RPMI8226 (cell line): ENCODE measurements around the gene RANBP10.

Experiments used
- DNase-seq: peaks from one replicate; pipeline ENCODE4 v3.0.0-alpha.2; 2015

Gene RANBP10

DNA sequence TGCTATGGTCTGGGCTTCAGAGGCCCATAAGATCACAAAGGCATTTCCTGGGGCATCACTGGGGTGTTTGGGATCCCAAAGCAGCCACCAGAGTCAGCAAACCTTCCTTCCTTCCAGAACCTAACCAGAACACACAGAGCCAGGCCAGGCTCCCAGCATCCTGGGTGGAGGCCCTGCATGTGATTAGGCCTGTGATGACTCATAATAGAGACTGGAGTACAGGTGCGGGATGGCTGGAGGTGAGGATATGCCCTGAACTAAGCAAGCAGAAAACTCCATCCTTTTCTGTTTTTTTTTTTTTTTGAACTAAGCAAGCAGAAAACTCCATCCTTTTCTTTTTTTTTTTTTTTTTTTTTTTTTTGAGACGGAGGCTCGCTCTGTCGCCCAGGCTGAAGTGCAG, 69.5 kb downstream of the RANBP10 start:
- no peak for DNase-seq

DNA sequence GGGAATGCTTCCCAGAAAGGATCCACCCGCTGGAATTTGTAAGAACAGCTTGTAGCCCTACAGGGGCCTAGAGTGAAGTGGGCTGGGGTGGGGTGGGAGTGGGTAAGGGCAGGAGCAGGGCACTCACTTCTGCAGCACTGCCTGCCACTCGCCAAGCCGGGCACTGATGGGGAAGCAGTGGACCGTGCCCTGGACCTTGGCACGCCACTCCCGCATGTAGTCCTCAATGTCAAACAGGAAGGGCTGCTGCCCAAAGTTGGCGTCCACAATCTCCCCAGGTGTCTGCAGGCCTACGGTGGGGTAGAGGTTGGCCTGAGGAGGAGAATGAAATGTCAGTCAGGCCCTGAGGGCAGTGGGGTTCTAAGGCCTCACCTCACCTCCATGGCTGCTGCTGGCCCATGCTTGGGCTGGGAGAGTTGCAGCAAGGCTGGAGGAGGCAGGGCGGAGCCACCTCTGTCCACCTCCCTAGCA, 71.6 kb downstream of the RANBP10 start:
- DNase-seq = no peak

DNA sequence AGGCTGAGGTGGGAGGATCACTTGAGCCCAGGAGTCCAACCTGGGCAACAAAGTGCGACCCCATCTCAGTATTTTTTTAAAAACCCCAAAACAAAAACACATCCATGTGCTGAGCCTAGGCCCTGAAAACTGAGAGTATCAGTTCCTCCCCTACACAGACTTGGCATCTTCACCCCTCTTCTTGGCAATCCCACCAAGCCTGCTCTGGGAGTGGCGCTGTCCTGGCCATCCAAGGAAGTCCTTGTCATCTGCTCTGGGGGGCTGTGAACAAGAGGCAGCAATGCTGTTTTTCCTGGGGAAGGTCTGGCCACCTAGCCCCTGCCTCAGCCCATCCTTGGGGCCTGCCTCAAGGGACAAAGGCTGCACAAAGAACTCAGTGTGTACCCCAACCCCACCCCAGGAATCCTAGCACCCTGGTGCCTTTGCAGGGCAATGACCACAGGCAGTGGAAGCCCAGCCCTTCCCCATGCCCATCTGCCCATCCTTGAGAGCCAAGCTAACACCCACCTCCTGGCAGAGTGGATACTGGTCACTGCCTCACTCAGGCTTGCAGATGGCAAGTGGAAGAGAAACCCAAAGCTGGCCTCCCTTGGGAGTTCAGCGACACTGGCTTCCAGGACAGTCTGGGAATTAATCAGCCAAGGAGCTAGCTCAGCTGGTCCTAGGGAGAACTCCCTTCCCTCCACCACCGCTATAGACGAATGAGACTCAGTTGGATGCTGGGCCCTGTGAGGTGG, 72.5 kb downstream of the RANBP10 start:
- no peak for DNase-seq

DNA sequence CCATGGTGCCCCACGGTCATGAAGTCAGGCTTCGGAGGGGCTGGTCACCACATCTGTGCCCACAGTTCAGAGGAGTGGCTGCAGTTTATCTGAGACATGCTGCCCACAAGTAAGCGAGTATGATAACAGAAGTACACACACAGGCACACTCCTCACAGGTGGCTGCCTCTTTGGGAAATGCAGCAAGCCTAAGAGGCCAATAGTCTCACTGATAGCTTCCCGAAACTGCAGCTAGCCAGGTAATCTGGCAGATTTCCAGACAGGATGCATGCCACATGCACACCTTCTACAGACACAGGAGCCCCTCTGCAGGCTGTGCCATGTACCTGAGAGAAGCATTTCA, 74.6 kb downstream of the RANBP10 start:
- peak; percentile 44 for DNase-seq

DNA sequence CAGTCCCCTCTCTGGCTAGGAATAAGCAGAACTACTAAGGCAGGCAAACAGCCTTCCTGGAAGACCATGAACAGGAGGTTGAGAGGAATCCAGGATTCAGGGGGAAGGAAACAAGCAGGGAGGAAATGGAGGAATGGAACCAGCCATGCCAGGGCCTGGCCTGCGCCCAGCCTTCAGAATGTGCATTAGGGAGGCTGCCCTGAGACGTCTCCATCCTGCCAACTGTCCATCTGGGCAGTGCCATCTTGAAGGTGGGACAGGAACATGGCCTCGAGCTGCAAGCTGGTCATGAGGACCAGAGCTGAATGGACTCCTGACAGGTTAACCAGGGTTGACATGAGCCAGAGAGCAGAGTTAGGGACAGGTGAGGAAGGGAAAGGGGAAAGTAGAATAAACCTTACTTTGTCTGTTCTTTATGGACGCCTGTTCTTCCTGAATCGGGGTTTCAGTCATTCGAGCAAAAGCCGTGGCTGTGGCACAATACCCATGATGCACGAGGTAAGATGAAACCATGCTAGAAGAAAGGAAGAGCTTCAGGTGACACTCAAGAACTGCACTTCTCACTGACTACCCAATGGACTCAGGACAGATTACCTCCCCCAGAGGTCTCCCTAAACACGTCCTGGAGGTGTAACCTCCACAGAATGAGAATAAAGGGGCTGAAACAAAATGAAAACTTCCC, 75.1 kb downstream of the RANBP10 start:
- DNase-seq = no peak

DNA sequence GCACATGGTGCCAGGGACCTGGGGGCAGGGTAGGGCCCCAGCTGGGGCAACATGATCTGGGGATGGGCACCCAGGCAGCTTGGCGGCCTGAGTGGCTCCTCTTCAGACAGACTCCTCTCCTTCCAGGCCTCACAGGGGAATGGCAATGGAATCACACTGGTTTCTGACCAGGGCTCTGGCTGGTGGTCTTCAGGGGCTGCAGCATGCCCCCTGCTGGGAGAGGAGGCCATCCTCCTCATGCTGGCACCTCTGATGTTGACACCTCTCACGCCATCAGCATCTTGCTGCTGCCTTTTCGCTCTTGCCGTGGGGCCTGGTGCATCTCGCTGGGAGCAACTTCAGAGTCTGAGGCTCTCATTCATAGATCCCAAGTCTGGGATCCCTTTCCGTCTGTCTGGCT, 76.0 kb downstream of the RANBP10 start:
- no peak for DNase-seq

DNA sequence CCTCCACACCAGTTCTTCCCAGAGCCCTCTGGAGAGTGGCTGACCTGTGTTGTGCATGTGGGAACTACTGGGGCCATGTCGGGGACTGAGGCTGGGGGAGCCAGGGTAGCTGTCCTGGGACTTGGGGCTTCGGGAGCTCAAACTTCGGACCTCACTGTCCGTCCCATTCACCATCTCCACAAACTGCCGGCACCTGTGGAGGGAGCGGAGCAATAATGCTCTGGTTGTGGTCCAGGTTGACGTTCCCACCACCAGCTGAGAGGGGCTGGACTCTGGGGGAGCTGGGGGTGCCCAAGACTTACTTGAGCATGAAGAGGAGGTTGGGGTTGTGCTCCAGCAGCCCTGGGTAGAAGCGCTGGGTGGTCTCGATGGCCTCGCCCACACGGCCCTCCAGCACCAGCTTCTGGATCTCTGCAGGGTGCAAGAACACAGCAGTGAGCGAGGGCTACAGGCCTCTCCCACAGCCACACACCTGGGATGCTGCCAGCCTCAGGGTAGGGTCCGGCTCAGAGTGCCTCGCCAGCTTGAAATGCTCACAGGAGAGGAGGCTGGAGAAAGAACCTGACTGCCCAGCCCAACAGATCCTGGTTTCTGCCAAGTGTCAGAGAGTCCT, 76.6 kb downstream of the RANBP10 start:
- no peak for DNase-seq

DNA sequence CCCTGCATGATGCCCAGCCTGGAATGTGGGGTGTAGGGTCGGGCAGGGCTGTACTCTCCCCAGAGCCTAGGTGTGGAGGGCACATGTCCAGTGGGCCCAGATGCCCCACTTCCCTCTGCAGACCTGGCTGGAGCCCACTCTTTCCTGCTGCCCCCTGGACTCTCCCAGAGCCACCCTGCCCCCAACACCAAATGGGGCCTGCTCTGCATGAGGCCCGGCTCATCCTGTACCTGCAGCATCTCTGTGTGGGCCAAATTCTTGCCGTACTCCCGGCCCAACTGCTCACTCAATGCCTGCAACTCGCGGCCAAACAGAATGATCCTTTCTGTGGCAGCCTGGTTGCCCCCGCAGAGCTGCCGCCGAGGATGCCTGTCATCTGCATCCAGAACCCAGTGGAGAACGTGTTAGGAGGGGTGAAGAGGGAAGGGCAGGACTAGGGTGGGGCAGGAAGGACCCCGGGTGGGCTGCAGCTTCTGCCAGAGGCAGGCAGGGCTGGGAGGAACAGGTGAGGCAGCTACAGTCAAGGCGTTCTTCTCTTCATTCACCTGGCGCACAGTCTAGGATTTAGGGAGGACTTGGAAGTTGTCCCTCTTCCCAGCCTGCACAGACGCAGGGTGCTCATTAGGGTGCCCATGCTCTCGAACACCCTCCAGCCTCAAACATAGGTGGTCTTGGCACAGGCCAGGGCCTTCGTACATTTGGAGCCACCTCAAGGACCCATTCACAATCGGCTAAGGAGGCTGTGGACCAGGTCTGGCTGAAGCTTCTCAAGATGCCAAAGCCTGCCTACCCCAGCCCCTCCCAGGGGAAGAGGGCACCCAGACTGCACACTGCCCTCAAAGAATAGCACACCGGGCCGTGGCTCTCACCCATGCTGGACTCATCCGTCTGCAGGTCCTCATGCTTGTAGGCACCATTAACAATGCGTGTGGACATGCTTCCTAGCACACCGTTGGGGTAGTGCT, 78.6 kb downstream of the RANBP10 start:
- DNase-seq = no peak

DNA sequence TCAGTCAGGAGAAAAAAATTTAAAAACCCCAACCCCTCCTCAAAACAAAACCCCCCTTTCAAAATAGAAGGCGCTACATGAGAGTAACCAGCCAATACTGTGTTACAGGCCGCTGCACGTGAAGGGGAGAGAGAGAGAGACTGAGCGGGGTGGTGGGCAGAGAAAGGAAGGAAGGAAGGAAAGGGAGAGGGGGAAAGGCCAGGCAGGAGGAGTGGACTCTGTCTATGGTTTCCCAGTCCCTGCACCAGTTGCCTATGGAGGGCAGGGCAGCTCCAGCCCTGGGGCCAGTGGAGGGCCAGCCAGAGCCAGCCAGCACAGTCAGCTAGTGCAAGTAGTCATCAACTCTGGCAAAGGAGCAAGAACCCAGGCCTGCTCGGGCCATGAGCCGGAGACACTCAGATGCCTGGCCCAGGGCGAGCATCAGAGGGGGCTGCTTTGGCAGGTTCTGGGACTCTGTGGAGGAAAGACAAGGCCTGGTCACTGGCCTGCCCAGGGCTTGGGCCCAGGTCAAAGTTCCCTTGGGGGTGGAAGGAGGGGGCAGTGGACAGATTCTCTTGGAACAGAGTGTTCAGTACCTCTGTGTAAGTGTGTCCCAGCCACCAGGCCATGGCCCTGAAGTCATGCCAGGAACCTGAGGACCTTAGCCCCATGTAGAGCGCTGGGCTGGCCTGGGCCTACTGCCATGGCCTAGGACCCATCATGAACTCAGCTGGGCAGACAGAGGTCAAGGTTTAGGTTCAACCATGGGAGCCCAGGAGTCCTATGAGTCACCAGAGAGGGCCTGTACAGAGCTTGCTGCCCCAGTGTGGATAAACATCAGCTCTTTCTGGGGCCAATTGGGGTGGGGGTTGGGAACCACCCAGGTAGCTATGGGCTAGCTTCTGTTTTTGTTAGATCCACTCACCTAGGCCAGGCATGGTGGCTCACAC, 80.0 kb downstream of the RANBP10 start:
- no peak for DNase-seq

DNA sequence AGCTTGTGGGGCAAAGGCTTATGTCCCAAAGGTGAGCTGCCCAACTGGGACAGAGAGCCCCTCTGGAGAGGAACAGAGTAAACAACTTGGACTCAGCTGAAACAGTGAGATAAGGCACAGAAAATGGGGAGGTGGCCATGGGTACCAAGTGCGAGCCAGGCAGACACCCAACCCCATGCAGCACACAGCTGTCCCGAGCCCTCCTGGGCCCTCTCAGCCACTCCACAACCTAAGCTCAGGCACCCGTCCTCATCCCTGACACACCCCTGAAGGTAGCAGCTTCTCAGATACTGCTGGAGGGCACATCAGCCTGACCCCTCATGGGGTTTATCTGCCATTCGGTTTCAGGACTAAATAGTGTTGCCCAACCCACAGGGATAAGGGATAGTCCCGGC, 82.5 kb downstream of the RANBP10 start:
- DNase-seq = no peak

GRCh38 chr16:67723151-67723910, 83.0 kb downstream of the RANBP10 start:
- DNase-seq = no peak

DNA sequence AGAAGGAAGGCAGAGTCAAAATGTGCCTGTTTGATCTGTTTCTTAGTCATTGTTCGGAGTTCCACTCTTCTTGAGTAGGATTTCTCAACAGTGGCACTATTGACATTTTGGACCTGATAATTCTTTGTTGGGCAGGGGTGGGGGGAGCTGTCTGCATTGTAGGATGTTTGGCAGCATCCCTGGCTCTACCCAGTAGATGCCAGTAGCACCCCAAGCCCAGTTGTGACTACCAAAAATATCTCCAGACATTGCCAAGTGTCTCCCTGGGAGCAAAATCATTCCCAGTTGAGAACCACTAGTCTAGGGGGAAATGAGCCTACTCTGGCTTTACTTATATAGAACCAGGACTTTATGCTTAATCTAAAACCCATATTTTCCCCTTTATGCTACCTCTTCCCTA, 86.1 kb downstream of the RANBP10 start:
- DNase-seq = no peak

DNA sequence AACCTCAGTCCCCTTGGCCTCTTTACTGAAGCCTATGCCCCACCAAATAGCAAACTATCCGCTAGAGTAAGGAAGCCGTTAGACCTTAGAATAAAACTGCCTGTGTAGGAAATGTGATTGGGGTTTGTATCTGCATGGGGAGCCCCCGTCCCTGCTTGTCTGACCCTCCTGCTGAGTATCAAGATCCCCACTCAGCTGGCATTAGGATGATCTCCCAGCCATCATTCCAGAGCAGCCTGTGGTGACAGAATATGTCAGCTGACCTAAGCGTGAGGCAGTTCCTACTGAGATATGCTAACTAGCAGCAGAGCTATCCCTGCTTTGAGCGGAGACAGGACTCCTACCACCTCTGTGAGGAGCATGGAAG, 86.6 kb downstream of the RANBP10 start:
- DNase-seq = peak; percentile 30

DNA sequence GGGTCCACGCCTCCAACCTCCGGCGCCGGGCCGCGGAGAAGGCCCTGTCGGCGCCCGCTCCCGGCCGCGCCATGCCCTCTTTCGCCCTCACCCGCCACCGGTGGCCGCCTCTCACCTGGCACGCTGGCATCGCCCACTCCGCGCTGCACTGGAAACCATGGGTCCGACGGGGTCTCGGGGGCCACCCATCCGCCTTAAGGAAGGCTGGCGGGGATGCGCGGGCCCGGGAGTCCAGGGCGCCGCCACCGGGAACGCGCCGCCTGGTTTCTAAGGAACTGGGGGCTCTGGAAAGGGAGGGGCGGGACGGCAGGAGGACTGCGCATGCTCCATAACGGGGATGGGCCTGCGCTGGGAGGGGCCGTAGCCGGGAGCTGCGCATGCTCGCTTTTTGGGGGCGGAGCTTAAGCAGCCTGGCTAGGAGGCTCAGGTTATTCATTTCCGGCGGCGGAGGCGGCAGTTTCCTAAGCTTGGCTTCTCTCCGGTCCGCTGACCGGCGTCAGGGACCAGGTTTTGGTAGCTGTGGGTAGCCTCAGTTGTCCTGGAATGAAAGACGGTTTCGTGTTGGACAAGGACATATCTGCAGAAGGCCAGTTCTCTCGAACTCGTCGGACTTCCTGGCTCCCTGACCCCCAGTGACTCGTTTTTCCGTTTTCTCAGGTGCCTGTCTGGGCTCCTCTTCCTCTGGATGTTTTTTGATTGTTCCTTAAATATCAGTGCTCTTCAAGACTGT, 87.1 kb downstream of the RANBP10 start, which contains the start of gene GFOD2:
GFOD2 (minus strand) TSS at position 269 of the 730 bp plus-strand sequence. CDS start 33,601 bp downstream, outside the sequence.
- peak; percentile 98 for DNase-seq

DNA sequence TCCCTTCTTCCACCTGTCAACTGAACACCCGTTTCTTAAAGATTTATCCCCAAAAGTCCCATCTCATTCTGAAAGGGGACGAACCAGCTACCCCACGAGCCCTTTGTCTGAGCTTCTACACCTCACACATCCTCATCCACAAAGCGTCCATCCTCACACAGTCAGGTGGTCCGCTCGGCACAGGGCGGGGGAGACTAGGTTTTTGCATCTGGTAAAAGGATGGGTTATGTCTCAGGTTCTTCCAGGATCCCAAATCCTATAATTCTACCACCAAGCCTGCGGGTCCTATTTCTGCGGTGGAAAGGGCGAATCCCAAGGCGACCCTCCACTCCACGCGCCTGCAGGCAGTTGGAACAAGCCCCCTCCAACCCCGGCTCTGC, 87.7 kb downstream of the RANBP10 start:
- DNase-seq = peak; percentile 16

DNA sequence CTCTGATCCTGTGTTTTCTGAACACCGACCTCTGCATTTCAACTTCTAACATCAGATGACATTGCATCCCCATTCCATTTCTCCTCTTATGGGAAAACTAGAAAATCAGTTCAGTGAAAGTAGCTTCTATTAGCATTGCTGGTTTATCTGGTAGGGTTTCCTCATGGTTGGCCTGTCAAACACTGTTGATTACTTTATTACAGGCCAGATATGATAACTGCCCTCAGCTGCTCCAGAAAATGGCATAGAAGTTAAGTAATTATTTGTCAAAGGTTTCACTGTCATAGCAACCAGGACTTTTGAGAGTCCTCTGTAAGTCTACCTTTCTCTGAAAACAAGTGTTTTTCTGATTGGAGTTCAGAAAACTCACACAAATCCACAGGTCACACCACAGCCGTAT, 90.3 kb downstream of the RANBP10 start:
- no peak for DNase-seq

DNA sequence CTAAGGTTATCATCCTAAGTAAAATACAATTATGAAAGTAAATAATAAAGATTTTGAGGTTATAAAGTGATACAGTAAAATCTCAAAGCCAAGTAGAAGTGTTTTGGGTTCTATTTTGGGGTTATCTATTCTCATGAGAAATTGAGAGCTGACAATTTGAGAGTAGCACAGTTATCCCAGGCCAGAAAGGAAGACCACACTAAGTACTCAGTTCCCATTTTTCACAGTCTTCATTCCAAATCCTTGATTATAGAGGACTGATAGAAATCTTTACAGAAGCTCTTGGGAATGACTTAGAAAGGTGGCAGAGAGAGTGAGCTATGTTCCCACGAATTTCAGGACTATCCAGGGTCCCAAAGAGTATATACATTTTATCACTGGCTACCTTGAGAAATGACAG, 91.8 kb downstream of the RANBP10 start:
- DNase-seq = no peak

- no peak for DNase-seq
Observed at GRCh38 chr16:67713647-67714273, 92.6 kb downstream of the RANBP10 start.

DNA sequence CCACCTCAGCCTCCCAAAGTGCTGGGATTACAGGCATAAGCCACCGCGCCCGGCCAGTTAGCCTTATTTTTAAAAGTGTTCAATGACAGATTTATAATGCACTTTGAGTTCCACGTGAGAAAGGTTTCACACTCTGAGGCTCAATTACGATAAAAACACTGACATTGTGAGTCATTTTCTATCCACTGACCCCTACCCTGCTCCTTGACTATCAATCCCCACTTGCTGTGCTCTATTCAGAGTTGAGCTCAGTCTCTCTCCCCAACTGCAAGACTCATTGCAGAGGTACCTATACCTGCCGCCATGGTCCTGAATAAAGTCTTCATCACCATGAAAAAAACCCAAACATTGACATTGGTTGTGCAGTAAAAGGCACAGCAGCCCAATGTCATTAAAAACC, 95.8 kb downstream of the RANBP10 start:
- no peak for DNase-seq

GRCh38 chr16:67709050-67709449, 97.3 kb downstream of the RANBP10 start:
- DNase-seq = no peak
